ENCODE measurements around the gene EEF1E1.

DNA sequence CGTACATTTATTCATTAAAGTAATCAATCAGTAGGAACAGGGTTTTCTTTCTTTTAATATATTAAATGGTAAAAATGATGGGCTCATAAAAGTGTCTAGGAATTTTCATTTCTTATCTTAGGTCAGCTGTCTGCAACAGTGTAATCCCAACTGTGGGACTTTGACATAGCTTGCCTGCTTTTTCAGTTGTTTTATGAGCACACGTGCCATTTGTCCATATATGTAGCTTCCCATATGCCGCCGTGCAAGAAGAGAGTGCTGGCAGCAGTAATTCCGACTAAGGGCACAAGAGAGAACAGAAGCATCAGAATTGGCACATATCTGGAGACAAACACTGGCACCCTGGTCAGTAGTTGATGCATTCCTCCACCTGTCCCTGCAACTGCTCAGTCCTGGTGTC, 20.9 kb upstream of the EEF1E1 start:
- TF ChIP-seq, protein P1, sequence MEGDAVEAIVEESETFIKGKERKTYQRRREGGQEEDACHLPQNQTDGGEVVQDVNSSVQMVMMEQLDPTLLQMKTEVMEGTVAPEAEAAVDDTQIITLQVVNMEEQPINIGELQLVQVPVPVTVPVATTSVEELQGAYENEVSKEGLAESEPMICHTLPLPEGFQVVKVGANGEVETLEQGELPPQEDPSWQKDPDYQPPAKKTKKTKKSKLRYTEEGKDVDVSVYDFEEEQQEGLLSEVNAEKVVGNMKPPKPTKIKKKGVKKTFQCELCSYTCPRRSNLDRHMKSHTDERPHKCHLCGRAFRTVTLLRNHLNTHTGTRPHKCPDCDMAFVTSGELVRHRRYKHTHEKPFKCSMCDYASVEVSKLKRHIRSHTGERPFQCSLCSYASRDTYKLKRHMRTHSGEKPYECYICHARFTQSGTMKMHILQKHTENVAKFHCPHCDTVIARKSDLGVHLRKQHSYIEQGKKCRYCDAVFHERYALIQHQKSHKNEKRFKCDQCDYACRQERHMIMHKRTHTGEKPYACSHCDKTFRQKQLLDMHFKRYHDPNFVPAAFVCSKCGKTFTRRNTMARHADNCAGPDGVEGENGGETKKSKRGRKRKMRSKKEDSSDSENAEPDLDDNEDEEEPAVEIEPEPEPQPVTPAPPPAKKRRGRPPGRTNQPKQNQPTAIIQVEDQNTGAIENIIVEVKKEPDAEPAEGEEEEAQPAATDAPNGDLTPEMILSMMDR (IDR thresholded peaks at IDR 0.05), result no peak
- no peak for TF ChIP-seq POLR2A (IDR thresholded peaks at IDR 0.05)

All from thyroid gland (tissue), 4 donors.